ENCODE data around the gene RPL18. TPM values are rescaled to one million over a fixed set of nuclear protein-coding genes. Genes with fewer than 3 reads are reported as not detected.

RPL18 gene
- total and polyA plus RNA-seq, 9 of the 15 experiments (the other 6 are each of a cell fraction or from before 2014, with no cell fraction given), result 312 to 2,635 (median 1,653) TPM

GRCh38 chr19:48634424-48635262, 15.7 kb upstream of the RPL18 start (continued):
- TF ChIP-seq ZBTB33 (CRISPR knock-in tag; IDR thresholded peaks at IDR 0.05) (peak; percentile 33; the same call in 1 of the 2 replicates), SNAPC5 (CRISPR knock-in tag; IDR thresholded peaks at IDR 0.05) (no peak), ELK1 (CRISPR knock-in tag; IDR thresholded peaks at IDR 0.05) (no peak), RBM39 (optimal IDR thresholded peaks at IDR 0.05; ENCODE audit: low read depth, low read length) (no peak), SRF (CRISPR knock-in tag; IDR thresholded peaks at IDR 0.05) (no peak; a peak in 2 of 4 replicates), SMAD4 (CRISPR knock-in tag; conservative IDR thresholded peaks at IDR 0.05) (no peak; the same call in none of the 2 replicates), CREB1 (IDR thresholded peaks at IDR 0.05) (0 out of 2 replicates have a peak, but pooled peaks have one; percentile 25), CREB1 (CRISPR knock-in tag; IDR thresholded peaks at IDR 0.05) (no peak), SRSF1 (IDR thresholded peaks at IDR 0.05; ENCODE audit: low read depth, low read length) (no peak), BHLHE40 (IDR thresholded peaks at IDR 0.05; ENCODE audit: low read length) (peak; percentile 100), REST (IDR thresholded peaks at IDR 0.05; ENCODE audit: borderline replicate concordance) (peak; percentile 80), REST (CRISPR knock-in tag; IDR thresholded peaks at IDR 0.05; ENCODE audit: low read depth) (no peak), PKNOX1 (IDR thresholded peaks at IDR 0.05) (peak; percentile 64; the same call in 1 of the 2 replicates)

Data from K562 (cell line).